Neuronal stem cell (in vitro differentiated cells): Measurements from ENCODE around the gene THBS2.

ENCODE experiments used
- DNase-seq: peaks from one replicate; pipeline ENCODE4 v3.0.0-alpha.2; 2013; ENCODE audit warnings: low spot score
- H2AFZ ChIP-seq: one replicate; pipeline ENCODE4 v1.6.1; 2013; ENCODE audit warnings: mild to moderate bottlenecking, low read length, inconsistent platforms
- H2AK5ac ChIP-seq: 2 replicates; pipeline ENCODE4 v1.6.1; 2013; ENCODE audit warnings: low read depth, mild to moderate bottlenecking, inconsistent platforms, low read length, moderate library complexity, mixed read lengths
- H2BK120ac ChIP-seq: 2 replicates; pipeline ENCODE4 v1.6.1; 2013; ENCODE audit warnings: low read depth, mild to moderate bottlenecking, inconsistent platforms, low read length, moderate library complexity, mixed read lengths
- H2BK12ac ChIP-seq: one replicate; pipeline ENCODE4 v1.6.1; 2013; ENCODE audit warnings: low read length, inconsistent platforms
- H2BK15ac ChIP-seq: 2 replicates; pipeline ENCODE4 v1.6.1; 2013; ENCODE audit warnings: mild to moderate bottlenecking, low read length, inconsistent platforms, mixed read lengths
- H2BK5ac ChIP-seq: one replicate; pipeline ENCODE4 v1.6.1; 2013; ENCODE audit warnings: inconsistent platforms, mild to moderate bottlenecking, low read length, moderate library complexity
- H3K14ac ChIP-seq: one replicate; pipeline ENCODE4 v1.6.1; 2013; ENCODE audit warnings: low read length, inconsistent platforms
- H3K18ac ChIP-seq: 2 replicates; pipeline ENCODE4 v1.6.1; 2013; ENCODE audit warnings: low read length, inconsistent platforms
- H3K23ac ChIP-seq: 2 replicates; pipeline ENCODE4 v1.6.1; 2013; ENCODE audit warnings: low read depth, mild to moderate bottlenecking, mixed read lengths, low read length, inconsistent platforms; ENCODE audit not compliant: poor library complexity
- H3K27ac ChIP-seq: replicated peaks from 3 replicates; pipeline ENCODE4 v1.5.1; 2013; ENCODE audit warnings: low read length, inconsistent platforms
- H3K27me3 ChIP-seq, 3 experiments: 2 replicates each; pipeline ENCODE4 v1.6.1; 2013; ENCODE audit warnings: low read length in 3 of 3, mild to moderate bottlenecking in 2 of 3, inconsistent platforms in 1 of 3, low read depth in 1 of 3, mixed read lengths in 1 of 3, moderate library complexity in 1 of 3; ENCODE audit not compliant: control insufficient read depth in 3 of 3, insufficient read depth in 3 of 3
- H3K36me3 ChIP-seq, 2 donors: replicated peaks in 1 of 2; 2 replicates each; pipeline ENCODE4 v1.6.1; 2013; ENCODE audit warnings: low read length in 2 of 2; ENCODE audit not compliant: control insufficient read depth in 2 of 2, insufficient read depth in 2 of 2
- H3K4ac ChIP-seq: 2 replicates; pipeline ENCODE4 v1.6.1; 2013; ENCODE audit warnings: inconsistent platforms, mild to moderate bottlenecking, low read length, moderate library complexity
- H3K4me1 ChIP-seq, 2 donors: 1 replicate in 1 of 2; 2 replicates in 1 of 2; pipeline ENCODE4 v1.6.1; 2013; ENCODE audit warnings: low read length in 2 of 2, low read depth in 1 of 2; ENCODE audit not compliant: control insufficient read depth in 2 of 2, insufficient read depth in 1 of 2
- H3K4me2 ChIP-seq: one replicate; pipeline ENCODE4 v1.6.1; 2013; ENCODE audit warnings: mild to moderate bottlenecking, low read length, inconsistent platforms; ENCODE audit not compliant: insufficient read depth, poor library complexity, severe bottlenecking
- H3K4me3 ChIP-seq, 2 donors: 2 replicates each; pipeline ENCODE4 v1.5.1; 2013; ENCODE audit warnings: low read length in 2 of 2, mild to moderate bottlenecking in 2 of 2, inconsistent platforms in 1 of 2, moderate library complexity in 1 of 2
- H3K79me1 ChIP-seq: one replicate; pipeline ENCODE4 v1.6.1; 2013; ENCODE audit warnings: low read depth, mild to moderate bottlenecking, inconsistent platforms, low read length, moderate library complexity
- H3K9ac ChIP-seq: one replicate; pipeline ENCODE4 v1.6.1; 2013; ENCODE audit warnings: mild to moderate bottlenecking, low read depth, low read length, inconsistent platforms; ENCODE audit not compliant: poor library complexity
- H3K9me3 ChIP-seq, 2 donors: replicated peaks in 1 of 2; 2 replicates each; pipeline versions ENCODE3 to v1.6.1; 2013; ENCODE audit warnings: low read length in 2 of 2, mild to moderate bottlenecking in 2 of 2, inconsistent platforms in 1 of 2, low read depth in 1 of 2, mixed read lengths in 1 of 2, moderate library complexity in 1 of 2; ENCODE audit not compliant: control insufficient read depth in 2 of 2, insufficient read depth in 1 of 2
- H4K8ac ChIP-seq: one replicate; pipeline ENCODE4 v1.6.1; 2013; ENCODE audit warnings: low read depth, mild to moderate bottlenecking, inconsistent platforms, low read length, moderate library complexity
- H4K91ac ChIP-seq: one replicate; pipeline ENCODE4 v1.6.1; 2013; ENCODE audit warnings: low read length, low read depth, mild to moderate bottlenecking, inconsistent platforms; ENCODE audit not compliant: poor library complexity
- WGBS, 2 donors: extraction: QIAGEN DNeasy Blood & Tissue Kit; methylation state at CpG; one replicate each; pipeline ENCODE4 v1.1.7; 2013; ENCODE audit warnings: missing lambda C conversion rate in 2 of 2, mixed read lengths in 1 of 2; ENCODE audit not compliant: insufficient read length in 2 of 2, insufficient replicate concordance in 1 of 2; ENCODE audit errors: extremely low coverage in 2 of 2; 5-methylcytosine and 5-hydroxymethylcytosine counted together

THBS2 gene

GRCh38 chr6:169188475-169188874 lies 65.2 kb downstream of the THBS2 start:
- H3K14ac ChIP-seq, result no peak overlapping the region
- H2BK12ac ChIP-seq, result peak overlapping the region; percentile 67
- no peaks in the 10 kb centered on the region for H3K79me1 ChIP-seq
- H2BK15ac ChIP-seq, result peak overlapping the region; percentile 14
- no peak overlapping the region for H3K9ac ChIP-seq
- H3K9me3 ChIP-seq, result no peaks in the 10 kb centered on the region
- WGBS, 2 donors, result no CpG with 5 or more reads among the region's 6 CpGs
- no peaks in the 10 kb centered on the region for H3K27me3 ChIP-seq
- H3K27ac ChIP-seq, result no peak overlapping the region
- peak overlapping the region; percentile 48 for H4K8ac ChIP-seq
- peak overlapping the region; percentile 90 for H2AK5ac ChIP-seq
- no peak overlapping the region for H3K23ac ChIP-seq
- peak overlapping the region; percentile 59 for H3K18ac ChIP-seq
- no peak overlapping the region for H3K4ac ChIP-seq
- H2BK5ac ChIP-seq, result no peak overlapping the region
- no peak overlapping the region for H3K4me3 ChIP-seq
- peaks cover 0 to 14% of the 10 kb centered on the region in 2 donors for H3K4me1 ChIP-seq
- no peaks in the 10 kb centered on the region for H3K36me3 ChIP-seq
- H2AFZ ChIP-seq, result no peak overlapping the region
- H4K91ac ChIP-seq, result no peak overlapping the region
- no peak for DNase-seq
- no peak overlapping the region for H3K4me2 ChIP-seq
- no peak overlapping the region for H2BK120ac ChIP-seq

DNA sequence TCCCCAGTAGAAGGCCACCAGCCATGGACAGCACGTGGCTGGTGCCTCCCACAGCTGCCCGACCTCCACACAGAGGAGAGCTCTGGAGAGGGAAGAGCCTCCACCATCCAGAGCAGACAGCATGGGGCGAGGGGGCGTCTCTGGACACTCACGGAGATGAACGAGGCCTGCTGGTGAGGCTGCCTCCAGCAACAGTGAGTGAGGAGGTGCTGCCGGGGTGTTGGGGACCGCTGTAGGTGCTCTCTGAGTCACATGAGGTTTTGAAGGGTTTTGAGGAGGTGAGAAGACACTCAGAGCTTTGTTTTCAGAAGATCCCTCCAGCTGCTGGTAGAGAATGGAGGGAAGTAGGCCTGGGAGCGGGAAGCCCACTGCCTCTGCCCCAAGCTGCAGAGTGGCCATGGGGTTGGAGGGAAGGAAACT lies 65.6 kb downstream of the THBS2 start:
- H3K27ac ChIP-seq, result no peak overlapping the region

GRCh38 chr6:169186496-169187169 lies 67.0 kb downstream of the THBS2 start:
- H3K79me1 ChIP-seq, result no peaks in the 10 kb centered on the region
- DNase-seq, result no peak
- no peak overlapping the region for H3K4me3 ChIP-seq
- no peaks in the 10 kb centered on the region for H3K9me3 ChIP-seq
- no peak overlapping the region for H3K4me2 ChIP-seq
- no peak overlapping the region for H2BK120ac ChIP-seq
- no peak overlapping the region for H2AK5ac ChIP-seq
- H2BK15ac ChIP-seq, result no peak overlapping the region
- H3K23ac ChIP-seq, result no peak overlapping the region
- H3K14ac ChIP-seq, result no peak overlapping the region
- no peaks in the 10 kb centered on the region for H3K27me3 ChIP-seq
- no peak overlapping the region for H3K4ac ChIP-seq
- H2AFZ ChIP-seq, result no peak overlapping the region
- H3K18ac ChIP-seq, result peak overlapping the region; percentile 66
- H3K9ac ChIP-seq, result peak overlapping the region; percentile 30
- H4K8ac ChIP-seq, result no peak overlapping the region
- WGBS, 2 donors, result no CpG with 5 or more reads among the region's 25 CpGs
- H3K27ac ChIP-seq, result no peak overlapping the region
- H3K36me3 ChIP-seq, result no peaks in the 10 kb centered on the region
- no peak overlapping the region for H2BK12ac ChIP-seq
- no peak overlapping the region for H4K91ac ChIP-seq
- peaks cover 0 to 14% of the 10 kb centered on the region in 2 donors for H3K4me1 ChIP-seq
- no peak overlapping the region for H2BK5ac ChIP-seq

More for the DNA sequence above, 65.6 kb downstream of the THBS2 start:
- H3K4me2 ChIP-seq, result no peak overlapping the region
- peaks cover 0 to 14% of the 10 kb centered on the region in 2 donors for H3K4me1 ChIP-seq
- no peak overlapping the region for H4K91ac ChIP-seq
- no peaks in the 10 kb centered on the region for H3K9me3 ChIP-seq
- no peak overlapping the region for H2BK120ac ChIP-seq
- H2BK15ac ChIP-seq, result peak overlapping the region; percentile 14
- H3K79me1 ChIP-seq, result no peaks in the 10 kb centered on the region
- no peak overlapping the region for H2AFZ ChIP-seq
- no peak overlapping the region for H3K9ac ChIP-seq
- peak overlapping the region; percentile 90 for H2AK5ac ChIP-seq
- no peaks in the 10 kb centered on the region for H3K36me3 ChIP-seq
- no peak overlapping the region for H3K23ac ChIP-seq
- H2BK12ac ChIP-seq, result peak overlapping the region; percentile 67
- DNase-seq, result no peak
- H3K4ac ChIP-seq, result no peak overlapping the region
- peak overlapping the region; percentile 48 for H2BK5ac ChIP-seq
- no CpG with 5 or more reads among the region's 9 CpGs for WGBS, 2 donors
- H3K18ac ChIP-seq, result peak overlapping the region; percentile 59
- H3K27me3 ChIP-seq, result no peaks in the 10 kb centered on the region
- no peak overlapping the region for H3K4me3 ChIP-seq
- no peak overlapping the region for H3K14ac ChIP-seq
- H4K8ac ChIP-seq, result peak overlapping the region; percentile 48

DNA sequence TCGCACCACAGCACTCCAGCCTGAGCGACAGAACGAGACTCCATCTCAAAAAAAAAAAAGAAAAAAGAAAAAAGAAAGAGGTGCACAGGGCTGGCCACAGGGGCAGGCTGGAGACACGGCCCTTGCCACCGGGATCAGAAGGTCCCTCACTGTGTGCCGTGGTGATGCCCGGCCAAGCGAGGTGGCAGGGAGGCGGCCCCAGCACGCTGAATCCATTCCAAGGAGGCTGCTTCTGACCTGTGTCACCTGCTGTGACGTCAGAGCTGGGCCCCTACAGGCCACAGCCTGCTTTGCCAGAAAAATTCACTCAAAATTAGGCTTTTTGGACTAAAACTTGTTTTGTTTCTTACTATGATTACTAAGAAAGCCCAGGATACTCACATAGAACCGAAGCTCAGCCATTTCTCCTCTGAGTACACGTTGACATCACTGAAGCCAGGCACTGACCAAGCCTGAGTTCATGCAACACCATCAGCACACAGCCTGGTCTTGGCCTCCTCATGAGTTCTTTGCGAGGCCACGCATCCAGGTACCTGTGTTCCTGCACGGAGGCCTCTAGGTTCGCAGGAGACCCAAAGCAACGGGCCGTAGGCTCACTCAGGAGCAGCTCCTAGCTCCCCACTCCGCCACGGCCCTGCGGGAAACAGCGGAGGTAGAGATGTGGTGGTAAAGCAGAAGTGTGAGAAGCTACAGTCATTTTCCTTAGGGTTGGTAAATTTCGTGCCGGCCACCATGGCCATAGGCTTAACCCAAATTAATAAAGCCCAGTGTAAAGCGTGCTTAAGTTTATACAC lies 67.8 kb downstream of the THBS2 start:
- H3K4me1 ChIP-seq, result peaks cover 0 to 11% of the 10 kb centered on the region in 2 donors
- H2BK120ac ChIP-seq, result no peak overlapping the region
- H3K79me1 ChIP-seq, result no peaks in the 10 kb centered on the region
- H3K27ac ChIP-seq, result no peak overlapping the region
- DNase-seq, result no peak
- no peak overlapping the region for H2AFZ ChIP-seq
- no peak overlapping the region for H4K91ac ChIP-seq
- peak overlapping the region; percentile 71 for H3K18ac ChIP-seq
- no peak overlapping the region for H3K4me3 ChIP-seq
- H3K4me2 ChIP-seq, result no peak overlapping the region
- no peak overlapping the region for H3K9ac ChIP-seq
- H2BK15ac ChIP-seq, result no peak overlapping the region
- no peak overlapping the region for H4K8ac ChIP-seq
- H3K36me3 ChIP-seq, result no peaks in the 10 kb centered on the region
- H3K14ac ChIP-seq, result peak overlapping the region; percentile 63
- no peak overlapping the region for H2BK12ac ChIP-seq
- no CpG with 5 or more reads among the region's 26 CpGs for WGBS, 2 donors
- no peaks in the 10 kb centered on the region for H3K9me3 ChIP-seq
- H3K4ac ChIP-seq, result no peak overlapping the region
- no peaks in the 10 kb centered on the region for H3K27me3 ChIP-seq
- H2BK5ac ChIP-seq, result no peak overlapping the region
- no peak overlapping the region for H2AK5ac ChIP-seq
- peak overlapping the region; percentile 65 for H3K23ac ChIP-seq
